ENCODE measurements around the gene ATG4B.
"Not testable (repeated sequence)": the region's sequence is repeated elsewhere in the genome, so short reads cannot be mapped to it uniquely, and the experiment has no call there.

ATG4B gene

DNA sequence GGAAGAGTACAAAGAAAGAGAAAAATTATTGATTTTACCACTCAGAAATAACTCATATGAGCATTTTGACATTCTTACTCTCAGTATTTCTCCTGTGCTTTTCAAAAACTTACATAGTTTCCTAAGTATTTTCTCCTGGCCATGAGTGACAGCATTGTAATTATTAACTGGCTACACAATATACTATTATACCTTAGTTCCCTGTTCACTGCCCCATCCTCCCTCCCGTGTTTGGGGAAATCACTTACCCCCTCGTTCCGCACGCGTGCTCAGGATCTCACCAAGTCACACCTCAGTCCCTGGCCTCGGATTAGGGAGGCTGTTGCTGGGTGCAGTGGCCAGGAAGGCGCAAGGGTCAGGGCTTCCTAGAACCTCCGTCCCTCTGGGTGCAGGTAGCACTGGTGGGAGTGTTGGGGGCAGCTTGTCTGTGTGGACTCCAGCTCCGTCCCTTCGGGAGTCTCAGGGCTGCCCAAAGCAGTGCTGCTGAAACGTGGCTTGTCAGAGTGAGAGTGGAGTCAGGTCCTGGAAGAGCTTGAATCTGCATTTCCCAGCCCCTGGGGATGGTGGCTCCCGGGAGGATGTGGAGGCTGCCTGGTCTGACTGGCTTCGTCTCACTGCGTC, 23.2 kb downstream of the ATG4B start:
- no peak for DNase-seq

DNA sequence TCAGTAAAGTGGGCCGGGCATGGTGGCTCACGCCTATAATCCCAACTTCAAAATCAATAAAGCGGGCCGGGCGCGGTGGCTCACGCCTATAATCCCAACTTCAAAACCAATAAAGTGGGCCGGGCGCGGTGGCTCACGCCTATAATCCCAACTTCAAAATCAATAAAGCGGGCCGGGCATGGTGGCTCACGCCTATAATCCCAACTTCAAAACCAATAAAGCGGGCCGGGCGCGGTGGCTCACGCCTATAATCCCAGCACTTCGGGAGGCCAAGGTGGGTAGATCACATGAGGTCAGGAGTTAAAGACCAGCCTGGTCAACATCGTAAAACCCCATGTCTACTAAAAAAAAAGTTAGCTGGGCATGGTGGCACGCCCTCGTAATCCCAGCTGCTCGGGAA, 25.2 kb downstream of the ATG4B start:
- DNase-seq = not testable (repeated sequence)

DNA sequence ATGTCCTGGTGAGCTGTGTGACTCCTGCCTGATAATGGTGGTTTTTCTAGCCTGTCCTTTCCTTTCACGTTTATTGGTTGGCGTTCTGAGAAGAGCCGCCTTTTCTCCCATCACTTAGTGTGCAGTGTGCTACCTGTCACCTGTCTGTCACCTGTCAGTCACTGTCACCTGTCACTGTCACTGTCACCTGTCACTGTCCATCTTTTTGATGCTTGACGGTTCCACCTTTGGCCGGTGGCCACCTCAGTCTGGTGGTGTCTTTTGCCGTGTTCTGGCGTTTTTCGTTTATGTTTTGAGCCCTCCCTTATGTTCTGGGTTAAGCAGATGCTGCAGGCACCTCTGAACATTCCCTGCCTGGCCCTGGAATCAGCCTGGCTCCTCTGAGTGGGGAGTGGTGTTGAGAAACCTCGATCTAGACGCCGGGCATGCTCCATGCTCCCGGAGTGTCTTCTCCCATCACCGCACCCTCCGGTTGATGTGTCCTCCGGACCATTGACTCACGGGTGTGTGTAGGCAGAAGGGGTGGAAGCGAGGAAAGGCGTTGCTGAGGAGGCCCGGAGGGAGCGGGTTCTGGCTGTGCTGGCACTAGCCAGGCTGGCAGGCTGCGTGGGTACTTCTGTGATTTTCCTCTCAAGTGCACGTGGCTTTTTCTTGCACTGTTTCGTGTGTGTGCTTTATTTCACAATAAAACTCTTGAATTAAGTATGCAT, 28.4 kb downstream of the ATG4B start:
- peak in 32 of 58 donors; percentile 6 to 78 (median 32) for DNase-seq

DNA sequence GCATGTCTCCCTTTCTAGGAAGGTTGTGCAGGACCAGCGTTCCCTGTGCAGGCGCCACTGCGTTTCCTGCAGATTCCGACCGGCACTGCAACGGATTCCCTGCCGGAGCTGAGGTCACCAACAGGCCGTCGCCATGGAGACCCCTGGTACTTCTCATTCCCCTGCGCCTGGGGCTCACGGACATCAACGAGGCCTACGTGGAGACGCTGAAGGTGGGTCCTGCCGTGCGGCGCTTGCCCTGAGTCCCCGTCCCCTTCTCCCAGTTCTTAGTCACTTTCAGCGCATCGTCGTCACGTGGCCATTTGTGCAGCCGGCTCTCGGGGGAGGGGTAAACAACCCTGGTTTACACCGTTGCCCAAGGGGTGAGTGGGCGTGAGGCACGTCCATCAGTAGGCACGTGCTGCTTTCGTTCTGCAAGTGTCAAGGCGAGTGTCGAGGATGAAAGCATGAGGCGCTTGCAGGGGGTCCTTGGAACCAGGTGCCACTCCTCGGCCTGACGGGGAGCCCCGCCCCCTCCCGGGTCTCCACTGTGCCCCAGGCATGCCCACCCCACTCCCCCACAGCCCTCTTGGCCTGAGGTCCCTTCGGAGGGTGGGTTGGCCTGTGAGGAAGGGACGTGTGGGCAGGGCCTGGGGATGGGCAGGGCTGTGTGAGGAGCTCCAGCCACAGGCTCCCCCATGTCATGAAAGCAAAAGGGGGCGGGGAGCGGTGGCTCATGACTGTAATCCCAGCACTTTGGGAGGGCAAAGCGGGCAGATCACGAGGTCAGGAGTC, 29.3 kb downstream of the ATG4B start:
- DNase-seq = peak in 1 of 58 donors; percentile 25

DNA sequence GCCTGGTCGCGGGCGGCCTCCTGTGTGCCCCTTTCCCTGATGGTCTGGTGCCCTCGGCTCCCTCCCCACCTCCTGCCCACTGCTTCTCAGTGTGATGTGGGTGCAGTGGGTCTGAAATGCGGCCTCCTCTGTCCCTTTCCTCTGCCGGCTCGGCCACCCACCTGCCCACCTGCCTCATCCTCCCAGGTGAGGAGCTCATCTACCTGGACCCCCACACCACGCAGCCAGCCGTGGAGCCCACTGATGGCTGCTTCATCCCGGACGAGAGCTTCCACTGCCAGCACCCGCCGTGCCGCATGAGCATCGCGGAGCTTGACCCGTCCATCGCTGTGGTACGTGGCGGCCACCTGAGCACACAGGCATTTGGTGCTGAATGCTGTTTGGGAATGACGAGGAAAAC, 30.9 kb downstream of the ATG4B start:
- DNase-seq = no peak

DNA sequence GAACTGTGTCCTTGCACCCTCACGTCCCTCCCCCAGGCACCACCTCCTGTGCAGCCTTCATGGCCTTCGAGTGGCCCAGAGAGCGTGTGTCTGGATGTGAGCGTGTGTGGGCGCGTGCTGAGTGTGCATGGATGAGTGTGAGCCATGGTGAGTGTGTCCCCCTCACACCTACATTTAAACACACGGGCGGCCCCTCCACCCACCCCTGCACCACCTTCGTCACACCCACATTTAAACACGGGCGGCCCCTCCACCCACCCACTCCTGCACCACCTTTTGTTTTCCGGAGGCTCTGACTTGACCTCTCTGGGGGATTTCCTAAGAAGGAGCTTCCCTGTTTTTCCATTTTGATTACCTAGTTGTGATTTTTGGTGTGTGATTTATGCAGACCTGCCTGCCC, 31.3 kb downstream of the ATG4B start:
- no peak for DNase-seq

DNA sequence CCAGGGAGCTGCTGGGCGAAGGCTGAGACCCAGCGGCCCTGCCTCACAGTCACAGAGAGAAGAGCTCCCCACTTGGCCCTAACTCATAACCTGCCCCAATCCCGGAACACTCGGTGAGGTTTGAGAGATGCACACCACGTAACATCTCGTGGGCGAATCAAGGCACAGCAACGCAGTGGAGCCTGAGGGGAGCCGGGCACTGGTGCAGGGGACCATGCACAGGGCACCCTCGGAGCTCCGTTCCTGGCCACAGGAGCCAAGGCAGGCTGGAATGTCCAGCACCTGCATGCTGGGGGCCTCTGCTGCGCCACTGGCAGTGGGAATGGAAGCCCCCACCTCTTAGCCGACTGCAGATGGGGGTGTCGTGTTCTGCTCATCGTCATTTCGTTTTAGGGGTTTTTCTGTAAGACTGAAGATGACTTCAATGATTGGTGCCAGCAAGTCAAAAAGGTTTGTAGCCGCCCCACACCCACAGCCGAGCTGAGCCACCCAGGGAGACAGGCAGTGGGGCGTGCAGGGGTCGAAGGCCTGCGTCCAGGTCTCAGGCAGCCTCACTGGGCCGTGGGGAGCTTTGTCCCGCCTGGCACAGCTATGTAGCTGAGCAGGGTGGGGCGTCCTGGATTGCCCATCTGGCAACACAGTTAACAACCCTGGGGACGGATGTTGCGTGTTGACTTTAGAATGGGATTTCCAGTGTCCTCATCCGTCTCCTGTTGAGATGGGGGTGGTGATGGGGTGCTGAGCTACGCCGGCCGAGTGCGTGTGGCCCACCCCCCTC, 33.0 kb downstream of the ATG4B start:
- DNase-seq = no peak

DNA sequence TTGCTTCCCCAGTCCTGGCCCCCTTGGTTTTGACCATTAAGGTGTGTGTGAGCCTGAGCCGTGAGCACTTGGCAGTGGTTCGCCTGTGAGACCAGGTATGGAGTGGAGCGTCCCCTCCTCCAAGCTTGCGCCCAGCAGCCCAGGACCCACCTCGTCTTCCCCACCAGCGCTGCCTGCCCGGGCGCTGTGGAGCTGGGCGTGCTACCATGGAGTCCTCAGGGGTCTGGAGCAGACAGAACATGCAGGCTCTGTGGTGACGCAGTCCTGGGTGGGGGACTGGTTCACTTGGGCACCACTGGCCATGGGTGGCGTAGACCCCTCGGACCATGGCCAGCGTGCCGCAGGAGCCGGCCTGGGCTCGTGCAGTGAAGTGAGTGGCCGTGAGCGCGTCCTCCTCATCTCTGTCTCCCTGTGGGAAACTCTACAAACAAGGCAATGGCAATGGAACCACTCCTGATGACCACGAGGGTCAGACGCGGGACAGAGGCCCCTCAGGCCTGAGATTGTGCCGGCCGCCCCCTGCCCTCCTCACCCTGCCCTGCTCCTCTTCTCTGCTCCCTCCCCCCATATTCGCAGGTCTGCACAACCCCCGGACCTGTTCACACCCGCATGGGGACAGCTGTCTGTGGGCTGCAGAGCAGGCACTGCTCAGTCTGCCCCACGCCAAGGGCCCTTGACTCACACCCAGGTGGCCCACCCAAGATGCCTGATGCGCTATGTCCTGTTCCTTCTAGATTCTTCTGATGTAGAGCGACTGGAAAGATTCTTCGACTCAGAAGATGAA, 34.2 kb downstream of the ATG4B start:
- DNase-seq = no peak

DNA sequence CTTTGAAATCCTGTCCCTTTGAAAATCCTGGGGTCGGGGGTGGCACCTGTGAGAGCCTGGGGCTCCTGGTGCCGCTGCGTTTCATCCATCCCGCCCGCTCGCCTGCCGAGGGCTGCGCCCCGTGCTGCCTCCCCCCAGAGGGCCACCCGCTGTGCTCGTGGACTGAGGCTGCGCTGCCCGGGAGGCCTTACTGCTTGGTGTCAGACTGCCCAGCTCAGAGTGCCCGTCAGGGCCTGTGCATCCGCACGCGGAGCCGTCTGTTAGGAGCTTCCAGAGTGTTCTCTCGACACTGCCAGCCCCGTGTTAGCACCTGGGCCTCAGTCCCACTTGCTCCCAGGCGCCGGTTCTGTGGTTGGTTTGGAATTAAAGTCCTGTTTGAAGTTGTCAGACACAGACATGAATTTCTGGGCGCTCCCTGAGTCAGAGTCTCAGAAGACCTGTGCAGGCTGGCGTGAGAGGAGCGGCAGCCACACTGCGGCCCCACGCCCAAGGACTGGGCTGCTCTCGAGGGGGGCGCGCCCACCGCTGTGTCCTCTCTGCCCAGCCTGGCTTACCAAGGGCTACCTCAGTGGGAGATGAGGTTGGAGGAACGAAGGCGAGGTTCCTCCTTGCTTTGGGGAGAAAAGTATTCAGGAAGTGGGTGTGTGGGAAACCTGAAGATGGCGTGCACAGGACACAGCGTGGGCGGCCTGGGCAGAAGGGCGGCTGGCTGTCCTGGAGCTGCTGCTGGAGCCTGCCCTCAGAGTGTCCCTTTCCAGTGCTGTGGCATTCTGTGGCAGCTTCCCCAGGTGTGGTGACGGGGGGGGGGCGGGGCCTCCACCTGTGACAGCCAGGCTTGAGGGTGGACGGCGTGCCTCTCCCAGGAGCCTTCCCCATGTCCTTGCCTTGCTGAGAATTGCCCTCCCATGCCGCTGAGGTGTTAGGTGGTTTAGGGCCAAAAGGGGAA, 35.0 kb downstream of the ATG4B start:
- DNase-seq = no peak

DNA sequence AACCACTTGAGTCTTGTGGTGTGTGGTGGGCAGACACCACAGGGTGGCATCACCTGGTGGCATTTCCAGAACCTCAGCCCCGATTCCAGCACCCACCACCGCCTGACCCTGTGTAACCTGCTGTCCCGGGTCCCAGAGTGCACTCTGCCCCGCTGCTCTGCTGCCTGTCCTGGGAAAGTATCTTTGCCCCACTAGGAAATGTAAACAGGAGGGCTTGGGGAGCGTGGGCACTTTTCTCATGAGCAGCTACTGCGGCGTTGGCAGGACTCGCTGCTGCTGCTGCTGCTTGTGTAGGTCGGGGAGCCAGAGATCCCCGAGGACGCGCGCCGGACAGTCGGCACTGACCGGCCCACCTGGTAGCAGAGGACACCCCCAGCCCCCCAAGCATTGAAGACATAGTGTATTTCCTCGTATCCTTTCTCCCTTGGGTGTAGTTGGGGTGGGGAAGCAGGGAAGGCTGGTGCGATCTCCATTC, 35.7 kb downstream of the ATG4B start:
- DNase-seq = no peak

DNA sequence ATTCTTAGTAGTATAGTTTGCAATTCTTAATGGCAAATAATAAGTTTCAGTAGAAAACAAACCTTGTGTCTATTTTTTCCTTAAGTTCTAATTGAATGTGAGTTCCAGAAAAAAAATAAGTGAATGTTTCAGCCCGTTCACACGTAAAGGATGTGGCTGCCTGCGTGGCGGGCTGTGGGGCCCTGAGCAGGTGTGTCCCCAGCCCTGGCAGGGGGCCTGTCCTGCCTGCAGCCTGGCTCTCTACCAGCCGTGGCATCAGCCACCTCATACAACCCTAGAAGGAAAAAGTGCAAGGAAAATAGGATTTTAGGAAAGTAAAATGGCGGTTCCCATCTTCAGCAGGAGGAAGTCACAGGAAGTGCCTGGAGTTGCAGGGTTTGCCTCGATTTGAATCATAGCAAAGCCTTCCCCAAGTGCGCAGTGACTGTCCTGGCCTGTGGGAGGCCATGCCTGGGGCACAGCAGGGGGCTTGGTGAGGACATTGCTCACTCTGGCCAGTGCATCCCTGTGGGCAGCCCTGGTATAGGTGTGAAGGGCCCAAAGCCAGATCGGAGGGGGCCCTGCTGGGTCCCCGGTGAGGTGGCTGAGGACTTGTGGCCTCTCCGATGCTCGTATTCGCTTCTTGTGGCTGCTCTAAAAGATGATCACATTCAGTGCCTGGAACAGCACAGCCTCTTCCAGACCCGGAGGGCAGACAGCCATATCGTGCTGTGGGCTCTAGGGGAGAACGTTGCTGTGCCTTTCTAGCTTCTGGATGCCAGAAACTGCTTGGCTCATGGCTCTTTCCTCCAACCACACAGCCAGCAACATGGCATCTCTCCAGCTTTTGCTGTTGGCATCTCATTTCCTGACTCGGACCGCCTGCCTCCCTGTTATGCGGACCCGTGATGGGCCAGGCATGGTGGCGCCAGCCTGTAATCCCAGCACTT, 36.6 kb downstream of the ATG4B start:
- peak in 29 of 58 donors; percentile 8 to 57 (median 27) for DNase-seq

DNA sequence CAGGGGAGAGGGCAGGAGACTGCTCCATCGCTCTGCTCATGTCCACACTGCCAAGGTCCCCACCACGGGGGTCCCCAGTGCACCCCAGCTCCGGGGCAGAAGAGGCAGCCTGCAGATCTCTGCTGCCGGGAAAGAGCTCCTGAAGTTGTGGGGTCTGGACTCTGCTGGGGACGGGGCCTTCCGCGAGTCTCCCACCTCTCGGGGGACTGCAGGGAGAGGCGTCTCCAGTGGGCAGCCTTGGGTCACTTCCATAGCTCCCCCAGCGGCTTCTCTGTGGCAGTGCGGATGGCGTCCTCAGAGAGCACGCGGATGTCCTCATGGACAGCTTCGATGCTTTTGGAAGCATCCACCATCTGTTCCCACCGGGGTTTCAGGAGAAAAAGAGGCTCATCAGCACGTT, 38.4 kb downstream of the ATG4B start:
- DNase-seq = no peak

DNA sequence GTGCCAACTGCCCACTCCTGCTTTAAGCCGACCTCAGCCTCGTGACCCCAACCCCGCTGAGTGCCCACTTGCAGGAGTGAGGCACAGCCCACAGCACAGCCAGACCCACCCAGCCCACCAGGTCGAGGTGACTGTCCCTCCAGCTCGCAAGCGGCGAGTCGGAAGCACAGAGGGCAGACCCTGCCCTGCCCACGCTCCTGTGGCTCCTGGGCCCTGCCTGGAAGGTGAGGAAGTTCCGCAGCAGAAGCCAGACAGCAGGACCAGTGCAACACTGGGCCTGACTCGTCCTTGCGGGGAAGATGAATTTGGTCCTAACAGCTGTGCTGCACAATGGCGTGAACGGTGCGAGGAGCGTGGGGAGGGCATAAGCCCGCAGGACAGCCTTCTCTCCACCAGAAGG, 39.2 kb downstream of the ATG4B start:
- DNase-seq = no peak

DNA sequence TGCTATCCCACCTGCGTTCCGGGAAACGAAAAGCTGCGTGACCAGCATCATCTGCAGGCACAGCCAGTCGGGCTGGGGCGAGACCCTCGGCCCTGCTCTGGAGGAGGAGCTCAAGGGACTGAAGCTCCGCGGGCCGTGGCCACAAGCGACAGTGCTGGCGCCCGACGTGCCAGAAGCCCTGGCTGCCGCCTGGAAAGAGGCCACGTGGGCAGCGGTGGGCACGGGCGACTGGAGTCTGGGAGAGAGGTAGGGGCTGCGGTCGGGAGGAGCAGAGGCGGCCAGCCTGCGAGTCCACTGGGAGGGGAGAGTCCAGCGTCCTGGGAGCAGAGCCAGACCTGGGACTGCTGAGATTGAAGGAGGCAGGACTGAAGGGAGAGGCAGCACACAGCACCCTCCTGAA, 39.9 kb downstream of the ATG4B start:
- no peak for DNase-seq

DNA sequence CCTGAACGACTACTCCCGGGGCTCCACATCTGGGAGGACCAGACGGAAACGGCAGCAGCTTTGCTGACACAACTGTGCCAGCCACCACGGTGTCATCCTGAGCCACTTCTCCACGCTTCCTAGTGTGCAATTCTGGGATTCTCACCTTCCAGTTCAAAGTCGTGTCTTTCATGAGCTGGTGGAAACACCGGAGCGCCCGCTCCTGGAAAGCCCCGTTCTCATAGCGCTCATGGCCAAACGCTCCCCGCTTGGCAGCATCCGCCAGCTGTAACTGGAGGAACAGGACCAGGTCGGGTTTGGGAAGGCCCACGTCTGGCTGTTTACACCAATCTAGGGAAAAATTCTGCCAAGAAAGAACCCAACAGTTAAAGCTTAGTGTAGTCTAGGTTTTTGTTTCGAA, 40.8 kb downstream of the ATG4B start:
- no peak for DNase-seq

DNA sequence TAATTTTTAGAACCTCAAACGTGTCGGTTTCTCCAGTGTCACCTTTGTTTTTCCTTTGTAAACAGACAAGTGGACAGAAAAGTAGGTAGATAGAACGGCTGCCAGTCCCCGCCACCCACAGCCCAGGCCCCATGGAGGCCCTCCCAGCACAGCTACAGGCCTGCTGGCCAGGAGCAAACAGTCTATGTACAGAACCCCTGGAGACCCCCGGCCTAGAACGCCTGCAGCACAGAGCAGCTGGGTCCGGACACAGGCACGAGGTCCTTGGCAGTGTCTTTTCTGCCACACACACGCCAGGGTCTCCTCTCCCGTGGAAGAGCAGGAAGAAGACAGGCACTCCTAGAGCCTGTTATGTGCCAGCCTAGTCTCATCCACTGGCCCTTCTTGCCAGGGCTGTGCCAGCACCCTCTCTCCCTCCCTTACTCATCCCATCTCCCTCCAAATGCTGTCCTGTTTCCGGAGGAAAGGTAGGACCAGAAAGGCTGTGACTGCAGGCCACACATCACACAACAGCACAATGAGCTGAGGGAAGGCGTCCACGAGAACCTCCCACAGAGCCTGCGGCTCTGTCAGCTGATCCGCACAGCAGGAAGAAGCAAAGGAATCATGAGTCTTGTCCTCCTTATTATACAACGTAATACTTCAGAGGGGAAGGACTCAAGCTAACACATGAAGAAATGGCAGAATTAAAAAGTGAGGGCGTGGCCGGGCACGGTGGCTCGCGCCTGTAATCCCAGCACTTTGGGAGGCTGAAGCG, 41.5 kb downstream of the ATG4B start:
- no peak for DNase-seq

DNA sequence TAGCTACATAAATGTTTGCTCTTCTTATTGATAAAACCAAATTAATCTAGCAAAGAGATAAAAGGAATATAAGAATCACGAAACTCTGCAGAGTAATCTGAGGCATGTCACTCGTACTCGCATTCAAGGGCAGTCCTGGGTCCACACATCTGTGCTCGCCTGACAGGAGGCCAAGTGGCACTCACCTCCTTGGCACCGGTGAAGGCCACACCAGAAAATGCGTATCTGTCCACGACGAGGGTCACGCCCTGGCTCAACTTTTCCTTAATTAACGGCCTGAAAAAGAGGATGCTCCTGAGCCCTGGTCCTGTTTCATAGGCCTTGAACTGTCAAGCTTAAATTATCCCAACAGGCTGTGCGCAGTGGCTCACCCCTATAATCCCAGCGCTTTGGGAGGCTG, 42.6 kb downstream of the ATG4B start:
- no peak for DNase-seq
